ENCODE data around the gene IFT74. TPM values are rescaled to one million over a fixed set of nuclear protein-coding genes. Genes with fewer than 3 reads are reported as not detected.

The IFT74 gene
- total RNA-seq, 1 experiment from 2014 or later = 6.0 TPM

- Histone ChIP-seq H3K4me3 (ENCODE audit: low read depth in 2 of 2, low read length in 2 of 2) (no peak overlapping the region), H3K27ac (ENCODE audit: low read length) (no peak overlapping the region)
- POLR2A ChIA-PET = no interaction called here
Measured at GRCh38 chr9:26939955-26940711, 16.1 kb upstream of the IFT74 start.

GRCh38 chr9:26940779-26941178 lies 15.4 kb upstream of the IFT74 start:
- CTCF ChIA-PET = no interaction called here

More at GRCh38 chr9:26939955-26940711, 16.1 kb upstream of the IFT74 start:
- H3K36me3 ChIP-seq (ENCODE audit: control insufficient read depth, insufficient read depth, low read length) = no peaks in the 10 kb centered on the region; the same call in 1 of the 2 replicates
- H3K27me3 ChIP-seq (ENCODE audit: control insufficient read depth, insufficient read depth, low read length) = no peaks in the 10 kb centered on the region
- no peaks in the 10 kb centered on the region for H3K9me3 ChIP-seq (ENCODE audit: control insufficient read depth, insufficient read depth, low read depth, low read length)
- ATAC-seq = no peak
- no peak for TF ChIP-seq POLR2AphosphoS5 (IDR thresholded peaks at IDR 0.05; ENCODE audit: low read depth, low read length)
- BruUV-seq (replicated peaks) = no TSS peak
- in situ Hi-C loops (cut with HindIII; ENCODE audit: low pct_unique_long_range_greater_than_20kb, low sequenced_read_pairs) = no loop called here
- CTCF ChIA-PET = no interaction called here
- no peak for DNase-seq (ENCODE audit: low read depth, low spot score)
- no peaks in the 10 kb centered on the region for H3K4me1 ChIP-seq (ENCODE audit: control insufficient read depth, insufficient read depth, low read length)
- intact Hi-C loops (cut with micrococcal nuclease; ENCODE audit: unreplicated experiment) = no loop called here

More at GRCh38 chr9:26940779-26941178, 15.4 kb upstream of the IFT74 start:
- POLR2A ChIA-PET = no interaction called here
- Histone ChIP-seq H3K27me3 (ENCODE audit: control insufficient read depth, insufficient read depth, low read length) (no peaks in the 10 kb centered on the region), H3K4me1 (ENCODE audit: control insufficient read depth, insufficient read depth, low read length) (no peaks in the 10 kb centered on the region; the same call in 1 of the 2 replicates), H3K36me3 (ENCODE audit: control insufficient read depth, insufficient read depth, low read length) (no peaks in the 10 kb centered on the region; the same call in 1 of the 2 replicates), H3K4me3 (ENCODE audit: low read depth in 2 of 2, low read length in 2 of 2) (no peak overlapping the region), H3K9me3 (ENCODE audit: control insufficient read depth, insufficient read depth, low read depth, low read length) (no peaks in the 10 kb centered on the region), H3K27ac (ENCODE audit: low read length) (no peak overlapping the region)
- no peak for ATAC-seq
- no peak for DNase-seq (ENCODE audit: low read depth, low spot score)
- in situ Hi-C loops (cut with HindIII; ENCODE audit: low pct_unique_long_range_greater_than_20kb, low sequenced_read_pairs) (no loop called here), intact Hi-C loops (cut with micrococcal nuclease; ENCODE audit: unreplicated experiment) (no loop called here)
- no peak for TF ChIP-seq CTCF (IDR thresholded peaks at IDR 0.05)
- no peak for TF ChIP-seq SIN3A (IDR thresholded peaks at IDR 0.05; ENCODE audit: borderline replicate concordance, insufficient read depth, low read depth, low read length)
- no peak for TF ChIP-seq TCF7L2 (IDR thresholded peaks at IDR 0.05; ENCODE audit: low read depth, low read length)
- TF ChIP-seq, protein P1, sequence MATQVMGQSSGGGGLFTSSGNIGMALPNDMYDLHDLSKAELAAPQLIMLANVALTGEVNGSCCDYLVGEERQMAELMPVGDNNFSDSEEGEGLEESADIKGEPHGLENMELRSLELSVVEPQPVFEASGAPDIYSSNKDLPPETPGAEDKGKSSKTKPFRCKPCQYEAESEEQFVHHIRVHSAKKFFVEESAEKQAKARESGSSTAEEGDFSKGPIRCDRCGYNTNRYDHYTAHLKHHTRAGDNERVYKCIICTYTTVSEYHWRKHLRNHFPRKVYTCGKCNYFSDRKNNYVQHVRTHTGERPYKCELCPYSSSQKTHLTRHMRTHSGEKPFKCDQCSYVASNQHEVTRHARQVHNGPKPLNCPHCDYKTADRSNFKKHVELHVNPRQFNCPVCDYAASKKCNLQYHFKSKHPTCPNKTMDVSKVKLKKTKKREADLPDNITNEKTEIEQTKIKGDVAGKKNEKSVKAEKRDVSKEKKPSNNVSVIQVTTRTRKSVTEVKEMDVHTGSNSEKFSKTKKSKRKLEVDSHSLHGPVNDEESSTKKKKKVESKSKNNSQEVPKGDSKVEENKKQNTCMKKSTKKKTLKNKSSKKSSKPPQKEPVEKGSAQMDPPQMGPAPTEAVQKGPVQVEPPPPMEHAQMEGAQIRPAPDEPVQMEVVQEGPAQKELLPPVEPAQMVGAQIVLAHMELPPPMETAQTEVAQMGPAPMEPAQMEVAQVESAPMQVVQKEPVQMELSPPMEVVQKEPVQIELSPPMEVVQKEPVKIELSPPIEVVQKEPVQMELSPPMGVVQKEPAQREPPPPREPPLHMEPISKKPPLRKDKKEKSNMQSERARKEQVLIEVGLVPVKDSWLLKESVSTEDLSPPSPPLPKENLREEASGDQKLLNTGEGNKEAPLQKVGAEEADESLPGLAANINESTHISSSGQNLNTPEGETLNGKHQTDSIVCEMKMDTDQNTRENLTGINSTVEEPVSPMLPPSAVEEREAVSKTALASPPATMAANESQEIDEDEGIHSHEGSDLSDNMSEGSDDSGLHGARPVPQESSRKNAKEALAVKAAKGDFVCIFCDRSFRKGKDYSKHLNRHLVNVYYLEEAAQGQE (IDR thresholded peaks at IDR 0.05; ENCODE audit: insufficient read depth in 1 of 2, low read depth in 2 of 2, low read length in 1 of 2) = no peak
- TF ChIP-seq POLR2AphosphoS5 (IDR thresholded peaks at IDR 0.05; ENCODE audit: low read depth, low read length) = no peak
- BruUV-seq (replicated peaks) = no TSS peak
